ENCODE data around the gene FGD6.
"Not testable (repeated sequence)": the region's sequence is repeated elsewhere in the genome, so short reads cannot be mapped to it uniquely, and the experiment has no call there.

Gene FGD6

DNA sequence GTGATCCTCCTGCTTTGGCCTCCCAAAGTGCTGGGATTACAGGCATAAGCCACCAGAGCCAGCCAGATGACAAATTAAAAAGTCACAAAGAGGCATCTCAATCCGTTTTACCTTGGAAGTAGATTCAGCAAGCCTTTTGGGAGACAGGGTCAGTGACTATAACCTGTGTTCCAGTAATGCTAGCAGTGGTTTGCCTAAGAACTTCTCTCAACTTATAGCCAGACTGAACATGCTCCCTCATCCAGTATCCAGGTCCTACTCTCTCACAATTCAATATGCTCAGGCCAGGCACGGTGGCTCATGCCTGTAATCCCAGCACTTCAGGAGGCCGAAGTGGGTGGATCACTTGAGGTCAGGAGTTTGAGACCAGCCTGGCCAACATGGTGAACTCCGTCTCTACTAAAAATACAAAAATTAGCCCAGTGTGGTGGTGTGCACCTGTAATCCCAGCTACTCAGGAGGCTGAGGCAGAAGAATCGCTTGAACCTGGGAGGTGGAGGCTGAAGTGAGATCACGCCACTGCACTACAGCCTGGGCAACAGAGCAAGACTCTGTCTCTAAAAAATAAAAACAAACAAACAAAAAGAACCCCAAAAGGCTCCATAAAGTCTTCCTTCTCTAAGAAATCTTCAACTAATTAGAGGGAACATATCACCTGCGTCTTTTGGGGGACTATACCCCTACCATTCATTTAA, 20.2 kb downstream of the FGD6 start:
- not testable (repeated sequence) for H3K9me3 ChIP-seq (ENCODE audit: control insufficient read depth in 2 of 2, low read length in 2 of 2); H3K9ac ChIP-seq (ENCODE audit: low read length in 2 of 2); H3K27me3 ChIP-seq (ENCODE audit: control insufficient read depth in 1 of 2, insufficient read depth in 2 of 2, low read length in 2 of 2); H3K36me3 ChIP-seq (ENCODE audit: control insufficient read depth in 2 of 2, insufficient read depth in 2 of 2, low read length in 2 of 2); H3K4me3 ChIP-seq (ENCODE audit: low read length in 2 of 2); H3K27ac ChIP-seq (ENCODE audit: low read length); H3K4me1 ChIP-seq (ENCODE audit: control insufficient read depth, insufficient read depth, low read length)

DNA sequence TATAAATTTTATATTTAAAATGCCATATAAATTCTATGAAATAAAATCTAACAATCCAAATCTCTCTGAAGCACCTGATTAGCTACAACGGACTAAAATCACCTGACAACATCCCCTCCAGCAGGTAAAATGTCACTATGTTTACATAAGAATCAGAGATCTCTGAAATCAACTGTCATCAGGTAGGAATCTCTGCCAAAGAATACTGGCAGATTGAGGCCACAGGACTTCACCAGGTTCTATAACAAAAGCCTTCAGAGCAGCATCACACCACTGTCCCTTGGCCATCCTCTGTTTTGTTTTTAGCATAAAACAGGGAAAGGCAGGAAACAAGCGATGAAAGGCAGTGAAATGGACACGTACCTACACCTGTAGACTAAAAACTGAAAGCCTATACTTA, 22.1 kb downstream of the FGD6 start:
- Histone ChIP-seq H3K4me3 (ENCODE audit: low read length in 2 of 2) (no peak overlapping the region), H3K27ac (ENCODE audit: low read length) (no peak overlapping the region), H3K36me3 (ENCODE audit: control insufficient read depth in 2 of 2, insufficient read depth in 2 of 2, low read length in 2 of 2) (no peaks in the 10 kb centered on the region), H3K9me3 (ENCODE audit: control insufficient read depth in 2 of 2, low read length in 2 of 2) (no peaks in the 10 kb centered on the region), H3K4me1 (ENCODE audit: control insufficient read depth, insufficient read depth, low read length) (no peaks in the 10 kb centered on the region), H3K9ac (ENCODE audit: low read length in 2 of 2) (no peak overlapping the region), H3K27me3 (ENCODE audit: control insufficient read depth in 1 of 2, insufficient read depth in 2 of 2, low read length in 2 of 2) (no peaks in the 10 kb centered on the region)

DNA sequence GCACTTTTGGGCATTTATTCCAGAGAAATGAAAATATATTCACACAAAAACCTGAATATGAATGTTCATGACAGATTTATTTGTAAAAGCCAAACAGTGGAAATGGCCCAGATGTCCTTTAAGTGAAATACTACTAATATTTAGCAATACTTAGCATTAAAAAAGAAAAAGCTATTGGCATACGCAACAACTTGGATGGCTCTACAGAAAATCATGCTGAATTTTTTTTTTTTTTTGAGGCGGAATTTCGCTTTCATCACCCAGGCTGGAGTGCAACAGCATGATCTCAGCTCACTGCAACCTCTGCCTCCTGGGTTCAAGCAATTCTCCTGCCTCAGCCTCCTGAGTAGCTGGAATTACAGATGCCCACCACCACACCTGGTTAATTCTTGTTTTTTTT, 24.1 kb downstream of the FGD6 start:
- H3K27ac ChIP-seq (ENCODE audit: low read length), result no peak overlapping the region
- H3K27me3 ChIP-seq (ENCODE audit: control insufficient read depth in 1 of 2, insufficient read depth in 2 of 2, low read length in 2 of 2), result no peaks in the 10 kb centered on the region
- H3K36me3 ChIP-seq (ENCODE audit: control insufficient read depth in 2 of 2, insufficient read depth in 2 of 2, low read length in 2 of 2), result no peaks in the 10 kb centered on the region
- H3K9ac ChIP-seq (ENCODE audit: low read length in 2 of 2), result no peak overlapping the region
- no peaks in the 10 kb centered on the region for H3K4me1 ChIP-seq (ENCODE audit: control insufficient read depth, insufficient read depth, low read length)
- H3K4me3 ChIP-seq (ENCODE audit: low read length in 2 of 2), result no peak overlapping the region
- H3K9me3 ChIP-seq (ENCODE audit: control insufficient read depth in 2 of 2, low read length in 2 of 2), result no peaks in the 10 kb centered on the region

- Histone ChIP-seq H3K4me3 (ENCODE audit: low read length in 2 of 2) (no peak overlapping the region), H3K9me3 (ENCODE audit: control insufficient read depth in 2 of 2, low read length in 2 of 2) (no peaks in the 10 kb centered on the region), H3K27ac (ENCODE audit: low read length) (no peak overlapping the region), H3K9ac (ENCODE audit: low read length in 2 of 2) (no peak overlapping the region), H3K27me3 (ENCODE audit: control insufficient read depth in 1 of 2, insufficient read depth in 2 of 2, low read length in 2 of 2) (no peaks in the 10 kb centered on the region), H3K36me3 (ENCODE audit: control insufficient read depth in 2 of 2, insufficient read depth in 2 of 2, low read length in 2 of 2) (no peaks in the 10 kb centered on the region), H3K4me1 (ENCODE audit: control insufficient read depth, insufficient read depth, low read length) (no peaks in the 10 kb centered on the region)
These were observed 25.0 kb downstream of the FGD6 start for GRCh38 chr12:95192271-95192670.

DNA sequence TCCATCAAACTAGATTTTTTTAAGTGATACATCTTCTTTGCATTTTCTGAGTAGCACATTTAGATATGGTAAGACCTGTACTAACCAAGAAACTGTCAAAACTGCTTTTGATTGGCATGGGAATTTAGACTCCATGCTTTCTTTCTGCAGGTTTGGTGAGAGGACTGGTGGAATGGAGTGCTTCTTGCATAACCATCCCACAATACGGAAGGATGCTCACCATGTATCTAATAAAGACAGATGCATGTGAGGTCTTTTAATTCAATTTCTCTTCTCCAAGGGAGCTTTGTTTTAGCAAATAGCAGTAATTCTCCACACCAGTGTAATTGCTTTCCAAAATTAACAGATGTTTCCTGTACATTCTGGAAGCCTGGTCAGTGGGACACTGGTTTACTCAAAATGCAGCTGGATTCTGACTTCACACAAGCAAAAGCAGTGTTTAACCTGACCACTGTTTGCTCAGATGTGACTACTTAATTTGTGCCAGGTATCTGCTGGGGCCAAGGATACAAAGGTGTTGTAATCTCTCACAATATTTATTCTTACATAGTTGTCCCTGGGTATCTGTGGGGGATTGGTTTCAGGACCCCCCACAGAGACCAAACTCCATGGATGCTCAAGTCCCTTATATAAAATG, 26.1 kb downstream of the FGD6 start:
- Histone ChIP-seq H3K27me3 (ENCODE audit: control insufficient read depth in 1 of 2, insufficient read depth in 2 of 2, low read length in 2 of 2) (no peaks in the 10 kb centered on the region), H3K36me3 (ENCODE audit: control insufficient read depth in 2 of 2, insufficient read depth in 2 of 2, low read length in 2 of 2) (no peaks in the 10 kb centered on the region), H3K27ac (ENCODE audit: low read length) (no peak overlapping the region), H3K9ac (ENCODE audit: low read length in 2 of 2) (no peak overlapping the region), H3K9me3 (ENCODE audit: control insufficient read depth in 2 of 2, low read length in 2 of 2) (no peaks in the 10 kb centered on the region), H3K4me3 (ENCODE audit: low read length in 2 of 2) (no peak overlapping the region), H3K4me1 (ENCODE audit: control insufficient read depth, insufficient read depth, low read length) (no peaks in the 10 kb centered on the region)

- Histone ChIP-seq H3K9ac (ENCODE audit: low read length in 2 of 2) (no peak overlapping the region), H3K36me3 (ENCODE audit: control insufficient read depth in 2 of 2, insufficient read depth in 2 of 2, low read length in 2 of 2) (no peaks in the 10 kb centered on the region), H3K27me3 (ENCODE audit: control insufficient read depth in 1 of 2, insufficient read depth in 2 of 2, low read length in 2 of 2) (no peaks in the 10 kb centered on the region), H3K27ac (ENCODE audit: low read length) (no peak overlapping the region), H3K4me1 (ENCODE audit: control insufficient read depth, insufficient read depth, low read length) (no peaks in the 10 kb centered on the region), H3K9me3 (ENCODE audit: control insufficient read depth in 2 of 2, low read length in 2 of 2) (no peaks in the 10 kb centered on the region), H3K4me3 (ENCODE audit: low read length in 2 of 2) (no peak overlapping the region)
These were observed 29.3 kb downstream of the FGD6 start for GRCh38 chr12:95187865-95188415.

DNA sequence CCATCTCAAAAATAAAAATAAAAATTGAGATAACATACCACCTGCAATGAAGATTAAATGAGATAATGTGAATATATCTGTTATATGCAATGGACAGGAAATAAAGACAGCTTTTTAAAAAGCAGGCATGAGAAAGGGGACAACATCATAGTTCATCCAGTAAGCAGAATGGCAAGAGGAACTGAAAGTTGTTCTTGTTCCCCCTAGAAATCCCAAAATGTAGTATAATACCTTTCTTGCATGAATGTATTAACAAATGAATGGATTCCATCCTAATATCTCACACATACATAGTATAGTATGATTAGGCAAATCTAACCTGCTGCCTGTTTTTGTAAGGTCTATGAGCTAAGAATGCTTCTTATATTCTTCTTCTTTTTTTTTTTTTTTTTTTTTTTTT, 31.4 kb downstream of the FGD6 start:
- no peaks in the 10 kb centered on the region for H3K9me3 ChIP-seq (ENCODE audit: control insufficient read depth in 2 of 2, low read length in 2 of 2)

DNA sequence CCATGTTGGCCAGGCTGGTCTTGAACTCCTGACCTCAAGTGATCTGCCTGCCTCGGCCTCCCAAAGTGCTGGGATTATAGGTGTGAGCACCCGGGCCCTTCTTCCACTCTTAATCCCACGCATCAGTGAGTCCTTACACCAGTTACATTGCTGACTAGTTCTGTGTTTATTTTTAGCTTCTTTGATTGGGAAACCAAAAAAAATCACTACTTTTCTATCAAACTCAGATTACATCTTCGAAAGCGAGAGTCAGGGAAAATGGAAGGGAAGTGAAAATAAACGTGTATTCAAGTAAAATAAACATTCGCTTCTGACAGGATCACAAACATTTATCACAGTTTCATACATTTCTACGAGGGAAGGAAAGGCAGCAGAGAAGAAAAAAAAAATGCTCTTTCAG, 32.2 kb downstream of the FGD6 start:
- no peaks in the 10 kb centered on the region for H3K9me3 ChIP-seq (ENCODE audit: control insufficient read depth in 2 of 2, low read length in 2 of 2)
- no peak overlapping the region for H3K27ac ChIP-seq (ENCODE audit: low read length)
- no peaks in the 10 kb centered on the region for H3K27me3 ChIP-seq (ENCODE audit: control insufficient read depth in 1 of 2, insufficient read depth in 2 of 2, low read length in 2 of 2)
- no peaks in the 10 kb centered on the region for H3K4me1 ChIP-seq (ENCODE audit: control insufficient read depth, insufficient read depth, low read length)
- H3K4me3 ChIP-seq (ENCODE audit: low read length in 2 of 2), result no peak overlapping the region
- no peaks in the 10 kb centered on the region for H3K36me3 ChIP-seq (ENCODE audit: control insufficient read depth in 2 of 2, insufficient read depth in 2 of 2, low read length in 2 of 2)
- H3K9ac ChIP-seq (ENCODE audit: low read length in 2 of 2), result no peak overlapping the region

More for the DNA sequence above, 31.4 kb downstream of the FGD6 start:
- no peak overlapping the region for H3K9ac ChIP-seq (ENCODE audit: low read length in 2 of 2)
- no peaks in the 10 kb centered on the region for H3K27me3 ChIP-seq (ENCODE audit: control insufficient read depth in 1 of 2, insufficient read depth in 2 of 2, low read length in 2 of 2)
- H3K4me3 ChIP-seq (ENCODE audit: low read length in 2 of 2), result no peak overlapping the region
- H3K4me1 ChIP-seq (ENCODE audit: control insufficient read depth, insufficient read depth, low read length), result no peaks in the 10 kb centered on the region
- no peaks in the 10 kb centered on the region for H3K36me3 ChIP-seq (ENCODE audit: control insufficient read depth in 2 of 2, insufficient read depth in 2 of 2, low read length in 2 of 2)
- no peak overlapping the region for H3K27ac ChIP-seq (ENCODE audit: low read length)

DNA sequence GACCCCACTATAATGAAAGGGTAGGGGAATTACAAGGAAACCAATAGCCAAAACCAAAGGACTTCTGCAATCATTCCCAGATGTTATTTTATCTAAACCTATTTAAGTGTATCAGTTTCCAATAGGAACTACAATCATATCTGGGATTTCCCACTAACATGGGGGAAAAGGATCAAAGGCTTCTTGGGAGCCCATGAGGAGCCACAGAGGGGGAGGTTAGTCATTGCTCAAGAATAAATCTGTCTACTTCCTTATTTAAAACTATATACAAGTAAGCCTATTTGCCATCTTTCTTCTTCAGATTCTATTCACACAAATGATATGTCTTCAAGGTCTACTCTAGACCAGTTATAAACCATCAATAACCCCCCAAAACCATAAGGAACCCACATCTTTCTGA, 33.1 kb downstream of the FGD6 start:
- no peak overlapping the region for H3K4me3 ChIP-seq (ENCODE audit: low read length in 2 of 2)

GRCh38 chr12:95182868-95183415, 34.3 kb downstream of the FGD6 start:
- H3K27ac ChIP-seq (ENCODE audit: low read length), result peak overlapping the region; percentile 46

More for the DNA sequence above, 33.1 kb downstream of the FGD6 start:
- H3K27ac ChIP-seq (ENCODE audit: low read length), result no peak overlapping the region
- H3K36me3 ChIP-seq (ENCODE audit: control insufficient read depth in 2 of 2, insufficient read depth in 2 of 2, low read length in 2 of 2), result no peaks in the 10 kb centered on the region
- H3K4me1 ChIP-seq (ENCODE audit: control insufficient read depth, insufficient read depth, low read length), result no peaks in the 10 kb centered on the region
- no peaks in the 10 kb centered on the region for H3K9me3 ChIP-seq (ENCODE audit: control insufficient read depth in 2 of 2, low read length in 2 of 2)
- H3K9ac ChIP-seq (ENCODE audit: low read length in 2 of 2), result no peak overlapping the region
- H3K27me3 ChIP-seq (ENCODE audit: control insufficient read depth in 1 of 2, insufficient read depth in 2 of 2, low read length in 2 of 2), result no peaks in the 10 kb centered on the region

GRCh38 chr12:95181103-95181502, 36.2 kb downstream of the FGD6 start:
- H3K36me3 ChIP-seq (ENCODE audit: control insufficient read depth in 2 of 2, insufficient read depth in 2 of 2, low read length in 2 of 2), result no peaks in the 10 kb centered on the region
- no peak overlapping the region for H3K27ac ChIP-seq (ENCODE audit: low read length)
- no peaks in the 10 kb centered on the region for H3K27me3 ChIP-seq (ENCODE audit: control insufficient read depth in 1 of 2, insufficient read depth in 2 of 2, low read length in 2 of 2)
- H3K4me1 ChIP-seq (ENCODE audit: control insufficient read depth, insufficient read depth, low read length), result no peaks in the 10 kb centered on the region
- H3K9ac ChIP-seq (ENCODE audit: low read length in 2 of 2), result no peak overlapping the region
- H3K4me3 ChIP-seq (ENCODE audit: low read length in 2 of 2), result no peak overlapping the region
- H3K9me3 ChIP-seq (ENCODE audit: control insufficient read depth in 2 of 2, low read length in 2 of 2), result no peaks in the 10 kb centered on the region

More at GRCh38 chr12:95182868-95183415, 34.3 kb downstream of the FGD6 start:
- no peak overlapping the region for H3K9ac ChIP-seq (ENCODE audit: low read length in 2 of 2)
- H3K36me3 ChIP-seq (ENCODE audit: control insufficient read depth in 2 of 2, insufficient read depth in 2 of 2, low read length in 2 of 2), result no peaks in the 10 kb centered on the region
- no peaks in the 10 kb centered on the region for H3K27me3 ChIP-seq (ENCODE audit: control insufficient read depth in 1 of 2, insufficient read depth in 2 of 2, low read length in 2 of 2)
- H3K4me1 ChIP-seq (ENCODE audit: control insufficient read depth, insufficient read depth, low read length), result no peaks in the 10 kb centered on the region
- no peaks in the 10 kb centered on the region for H3K9me3 ChIP-seq (ENCODE audit: control insufficient read depth in 2 of 2, low read length in 2 of 2)
- H3K4me3 ChIP-seq (ENCODE audit: low read length in 2 of 2), result no peak overlapping the region

Measured in stomach smooth muscle (tissue), 2 donors.